ENCODE results near the gene TFAP2D.

Gene TFAP2D

DNA sequence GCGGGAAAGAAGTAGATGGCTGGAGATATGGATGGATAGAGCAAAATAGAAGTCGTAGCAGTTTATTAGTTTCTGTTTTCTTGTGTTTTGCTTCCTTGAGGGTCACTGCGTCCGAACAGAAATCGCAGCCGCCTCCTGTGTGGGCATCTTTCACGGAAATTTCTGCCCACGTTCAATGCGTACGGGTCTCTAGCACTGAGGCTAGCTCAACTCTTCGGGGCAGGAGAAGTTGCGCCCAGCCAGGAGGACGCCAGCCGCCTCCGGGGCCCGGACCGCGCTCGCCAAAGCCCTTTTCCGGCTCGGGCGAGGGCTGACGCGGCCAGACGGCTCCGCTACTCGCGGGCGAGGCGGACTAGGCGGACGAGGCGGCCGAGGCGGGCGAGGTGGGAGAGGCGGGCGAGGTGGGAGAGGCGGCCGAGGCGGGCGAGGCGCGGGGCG, 106.2 kb downstream of the TFAP2D start:
- DNase-seq (ENCODE audit: low read depth), result no peak

DNA sequence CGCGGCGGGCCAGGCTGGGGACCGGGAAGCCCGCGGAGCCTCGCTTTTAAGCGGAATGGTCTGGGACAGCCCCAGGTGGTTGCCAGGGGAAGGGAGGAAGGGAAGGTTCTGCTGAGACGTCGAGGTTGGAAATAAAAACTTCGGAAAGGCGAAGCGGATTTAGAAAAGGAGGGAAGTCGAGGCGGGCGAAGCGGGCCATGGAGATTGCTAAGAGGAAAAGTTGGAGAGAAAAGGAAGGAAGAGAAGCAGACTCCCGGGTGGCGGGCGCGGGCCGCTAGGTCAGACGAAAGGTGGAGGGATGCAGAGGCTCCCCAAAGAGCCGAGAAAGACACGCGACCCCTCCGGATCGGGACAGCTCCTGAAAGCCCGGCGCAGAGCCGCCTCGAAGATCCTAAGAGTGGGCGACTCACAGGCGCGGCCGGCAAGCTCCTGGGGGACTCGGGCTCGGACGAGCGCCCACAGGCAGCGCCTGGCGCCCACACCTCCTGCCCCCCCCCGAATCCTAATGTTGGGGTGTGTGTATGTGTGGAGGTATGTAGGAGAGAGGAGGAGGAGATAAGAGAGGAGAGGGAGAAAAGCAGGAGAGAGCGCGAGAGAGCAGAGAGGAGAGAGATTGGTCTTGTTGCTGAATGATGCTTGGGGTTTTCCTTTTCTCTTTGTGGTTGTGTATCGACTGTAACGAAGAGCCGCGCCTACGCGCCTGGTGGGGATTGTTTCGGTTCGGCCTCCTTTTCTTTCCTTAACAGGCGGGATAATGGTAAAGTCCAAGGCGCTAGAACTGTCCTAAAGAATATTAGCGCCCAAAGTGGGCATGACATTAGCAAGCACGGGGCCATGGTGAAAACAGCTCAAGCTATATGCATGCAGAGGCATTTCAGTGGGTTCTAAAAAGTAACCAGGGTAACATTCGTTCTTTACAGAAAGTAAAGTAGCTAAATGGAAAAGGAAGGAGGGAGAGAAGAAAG, 106.9 kb downstream of the TFAP2D start:
- DNase-seq (ENCODE audit: low read depth), result no peak

DNA sequence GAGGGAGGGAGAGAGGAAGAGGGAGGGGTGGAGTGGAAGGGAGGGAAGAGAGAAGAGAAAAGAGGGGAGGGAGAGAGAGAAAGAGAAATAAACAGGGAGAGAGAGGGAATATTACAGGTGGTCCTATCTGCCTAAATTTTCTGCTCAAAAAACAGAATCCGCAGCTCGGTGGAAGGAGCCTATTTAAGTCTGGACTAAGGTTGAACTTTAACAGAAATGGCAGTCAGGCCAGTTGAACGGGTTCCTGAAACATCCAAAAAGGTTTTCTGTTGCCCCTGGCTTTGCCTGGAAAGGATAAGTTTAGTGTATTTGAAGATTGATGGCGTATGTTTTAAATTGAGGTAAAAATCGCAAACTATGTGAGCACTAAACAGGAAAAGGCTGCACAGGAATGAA, 107.5 kb downstream of the TFAP2D start:
- no peak for DNase-seq (ENCODE audit: low read depth)

DNA sequence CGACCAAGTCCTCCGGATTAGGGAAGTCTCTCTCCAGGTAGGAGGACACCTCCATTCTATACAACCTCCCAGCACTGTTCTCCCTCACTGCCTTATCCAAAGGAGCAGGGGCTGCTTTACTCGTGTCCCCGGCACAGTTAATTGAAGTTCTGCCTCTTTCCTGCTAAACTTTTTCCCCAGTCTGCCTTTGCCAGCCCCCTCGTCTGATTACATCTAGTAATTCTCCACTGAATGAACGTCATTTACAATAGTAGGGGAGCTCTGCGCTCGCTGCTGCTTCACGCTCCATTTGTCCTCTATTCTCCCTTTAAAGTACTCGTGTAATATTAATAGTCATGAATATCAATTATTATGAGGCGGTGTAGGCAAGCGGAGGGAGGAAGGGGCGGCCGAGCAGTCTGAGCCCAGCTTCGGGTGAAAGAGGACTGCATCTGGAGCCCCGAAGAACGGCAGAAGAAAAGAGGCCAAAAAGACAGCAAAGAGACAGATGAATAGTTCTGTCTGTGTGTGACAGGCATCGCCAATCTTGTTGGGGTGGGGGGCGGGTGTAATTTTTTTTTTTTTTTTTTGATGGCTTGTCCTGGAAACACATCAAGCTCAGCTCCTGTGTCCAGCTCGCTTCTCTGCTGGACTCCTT, 108.2 kb downstream of the TFAP2D start:
- no peak for DNase-seq (ENCODE audit: low read depth)

DNA sequence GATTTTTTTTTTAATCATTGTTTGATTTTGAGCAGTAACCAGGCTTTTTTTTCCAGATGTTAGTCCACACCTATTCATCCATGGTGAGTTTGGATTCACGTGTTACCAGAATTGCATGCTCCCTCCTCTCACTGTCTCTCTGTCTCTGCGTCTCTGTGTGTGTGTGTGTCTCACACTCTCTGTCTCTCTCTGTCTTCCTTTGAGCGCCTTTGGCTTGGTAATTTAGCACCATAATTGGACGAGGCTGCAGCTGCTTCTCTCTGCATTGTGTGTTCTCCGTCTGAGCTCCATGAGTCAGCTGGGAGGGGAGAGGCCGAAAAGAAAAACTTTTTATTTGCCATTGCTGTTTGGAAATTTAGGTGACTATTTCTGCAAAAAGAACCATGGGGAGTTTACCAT, 108.8 kb downstream of the TFAP2D start:
- DNase-seq (ENCODE audit: low read depth), result no peak

Measured in activated T-helper 9 cell treated with anti-CD3 and anti-CD28 coated beads, Interleukin-2, amount 50 U/mL, for 16 hours (primary cell).